Measurements from ENCODE around the gene HDGFL3.

- TF ChIP-seq CTCF (IDR thresholded peaks at IDR 0.05): no peak
- TF ChIP-seq POLR2A (IDR thresholded peaks at IDR 0.05): no peak
These were observed 103.5 kb downstream of the HDGFL3 start for GRCh38 chr15:83104141-83104540.

Measured in esophagus squamous epithelium (tissue), 4 donors.